Upper lobe of left lung (tissue), 6 donors: ENCODE data around the gene MINDY4B. TPM values are rescaled to one million over a fixed set of nuclear protein-coding genes. Genes with fewer than 3 reads are reported as not detected.

Experiments
- ATAC-seq, 2 donors: fragments of 200-7000 bp; cut with Tn5 transposase; one replicate each; pipeline ENCODE4 v1.9.1; 2022; ENCODE audit warnings: mild to moderate bottlenecking in 2 of 2, moderate library complexity in 2 of 2; ENCODE audit not compliant: low FRiP score in 2 of 2
- DNase-seq, 2 donors: peaks; one replicate each; pipeline ENCODE4 v3.0.0-alpha.2; 2019 to 2020
- H3K27ac ChIP-seq, 4 donors: fragments of 200-600 bp; sonication (generic); one replicate each; pipeline ENCODE4 v1.5.1; 2016 to 2019
- H3K27me3 ChIP-seq, 4 donors: fragments of 200-600 bp; sonication (generic); one replicate each; pipeline ENCODE4 v1.5.1; 2017 to 2019
- H3K36me3 ChIP-seq, 4 donors: fragments of 200-600 bp; sonication (generic); one replicate each; pipeline ENCODE4 v1.5.1; 2016 to 2019
- H3K4me1 ChIP-seq, 4 donors: fragments of 200-600 bp; sonication (generic); one replicate each; pipeline ENCODE4 v1.5.1; 2018 to 2019
- H3K4me3 ChIP-seq, 4 donors: fragments of 200-600 bp; sonication (generic); one replicate each; pipeline ENCODE4 v1.5.1; 2017 to 2019; ENCODE audit warnings: mild to moderate bottlenecking in 2 of 4, moderate library complexity in 1 of 4
- H3K9me3 ChIP-seq, 4 donors: fragments of 200-600 bp; sonication (generic); one replicate each; pipeline ENCODE4 v1.5.1; 2018 to 2019
- EP300 ChIP-seq, 4 donors: sonication (generic); formaldehyde crosslinking; IDR thresholded peaks; one replicate each; pipeline ENCODE4 v1.5.1; 2017; ENCODE audit warnings: antibody characterized with exemption in 4 of 4, control low read depth in 2 of 4
- POLR2A ChIP-seq, 4 donors: fragments of 450-650 bp; IDR thresholded peaks; one replicate each; pipeline ENCODE4 v1.5.1; 2016 to 2017; ENCODE audit warnings: antibody characterized with exemption in 4 of 4, mild to moderate bottlenecking in 2 of 4
- POLR2AphosphoS5 ChIP-seq, 2 donors: sonication (generic); formaldehyde crosslinking; IDR thresholded peaks; one replicate each; pipeline ENCODE4 v1.5.1; 2017; ENCODE audit warnings: antibody characterized with exemption in 2 of 2
- WGBS, 2 donors: methylation state at CpG; one replicate each; pipeline ENCODE4 v1.1.5; 2017 to 2018; 5-methylcytosine and 5-hydroxymethylcytosine counted together
- total RNA-seq, 6 donors: library from RNA; depleted of rRNA in 4 of 6; stranded (reverse); fragments of >200 nt in 4 of 6; gene quantifications; one replicate each; pipeline versions ENCODE4 v1.1.0 to v1.2.1, GENCODE V29; 2016 to 2021
- TF ChIP-seq, protein P1 (sequence below), 6 experiments: fragments of 450-650 bp in 4 of 6; fragments of 200-600 bp in 2 of 6; sonication (generic) in 2 of 6; IDR thresholded peaks; one replicate each; pipeline ENCODE4 v1.5.1; 2016 to 2019; ENCODE audit warnings: antibody characterized with exemption in 6 of 6
- donor health status: DM: no; HTN: no; CAD: no; lungs with moderate emphysema.
- donor health status: DM: no; HTN: yes; CAD: no; lungs with severe emphysema.

Gene MINDY4B
- total RNA-seq, 6 donors from 2014 or later = not detected

DNA sequence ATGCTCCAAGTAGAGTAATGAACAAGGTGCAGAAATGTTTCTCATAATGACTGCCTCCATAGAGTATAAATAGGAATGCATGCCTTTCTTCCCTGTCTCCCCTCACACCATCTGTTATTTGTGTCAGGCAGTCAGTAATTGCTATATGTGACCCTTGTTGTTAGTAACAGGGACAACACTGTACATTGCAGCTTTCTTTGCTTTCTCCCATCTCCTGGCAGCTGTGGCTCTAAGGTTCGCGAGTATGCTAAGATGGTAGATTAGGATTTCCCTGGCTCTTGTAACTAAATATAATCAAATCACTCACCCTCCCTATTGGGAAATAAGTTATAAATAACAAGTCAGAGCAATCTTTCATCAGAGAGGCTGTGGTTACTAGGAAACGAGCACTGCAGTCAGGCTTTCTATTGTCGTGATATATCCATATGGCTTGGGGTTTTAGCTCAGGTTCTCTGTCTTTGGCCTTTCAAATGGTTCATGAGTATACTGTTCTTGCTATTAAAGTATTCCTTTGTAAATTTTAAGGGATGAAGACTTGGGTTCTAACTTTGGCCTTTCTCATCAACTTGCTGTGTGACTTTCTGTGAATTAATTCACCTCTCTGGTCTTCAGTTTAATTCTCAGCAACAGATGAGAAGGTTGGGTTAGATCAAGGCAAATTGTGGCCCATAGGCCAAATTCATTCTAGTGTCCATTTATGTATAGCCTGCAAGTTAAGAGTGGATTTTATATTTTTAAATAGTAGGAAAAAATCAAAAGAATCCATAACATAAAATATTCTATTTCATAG lies 8.1 kb upstream of the MINDY4B start:
- Histone ChIP-seq H3K4me1 (no peaks in the 10 kb centered on the region), H3K27ac (no peak overlapping the region), H3K36me3 (no peaks in the 10 kb centered on the region), H3K4me3 (no peak overlapping the region), H3K9me3 (no peaks in the 10 kb centered on the region), H3K27me3 (no peaks in the 10 kb centered on the region)
- WGBS, 2 donors = 58 to 59% methylated on average over 4 of the region's 4 CpGs
- TF ChIP-seq POLR2A (IDR thresholded peaks at IDR 0.05) (no peak), POLR2AphosphoS5 (IDR thresholded peaks at IDR 0.05) (no peak)
- no peak for DNase-seq
- no peak for ATAC-seq

DNA sequence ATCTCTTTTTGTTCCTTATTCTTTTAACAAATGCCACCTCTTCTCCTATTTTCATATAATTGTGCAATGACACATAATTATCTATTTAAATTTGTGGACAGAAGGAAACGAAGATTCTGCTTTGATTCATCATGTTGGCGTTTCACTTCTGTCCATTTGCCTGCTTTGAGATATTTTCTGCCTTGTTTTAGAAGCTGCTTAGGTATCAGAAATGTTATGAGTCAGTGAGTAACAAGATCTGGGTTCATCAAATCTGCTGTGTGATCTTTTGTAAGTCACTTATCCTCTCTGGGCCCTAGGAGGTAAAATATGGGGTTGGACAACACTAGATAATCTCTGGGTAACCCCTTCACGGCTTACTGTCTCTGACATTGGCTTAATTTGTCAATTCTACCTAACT lies 7.3 kb upstream of the MINDY4B start:
- H3K27ac ChIP-seq = no peak overlapping the region
- DNase-seq (no peak), ATAC-seq (no peak)
- no peaks in the 10 kb centered on the region for H3K36me3 ChIP-seq
- no peaks in the 10 kb centered on the region for H3K9me3 ChIP-seq
- H3K4me1 ChIP-seq = no peaks in the 10 kb centered on the region
- TF ChIP-seq EP300 (IDR thresholded peaks at IDR 0.05) (no peak), POLR2AphosphoS5 (IDR thresholded peaks at IDR 0.05) (no peak), POLR2A (IDR thresholded peaks at IDR 0.05) (no peak)
- TF ChIP-seq, protein P1, sequence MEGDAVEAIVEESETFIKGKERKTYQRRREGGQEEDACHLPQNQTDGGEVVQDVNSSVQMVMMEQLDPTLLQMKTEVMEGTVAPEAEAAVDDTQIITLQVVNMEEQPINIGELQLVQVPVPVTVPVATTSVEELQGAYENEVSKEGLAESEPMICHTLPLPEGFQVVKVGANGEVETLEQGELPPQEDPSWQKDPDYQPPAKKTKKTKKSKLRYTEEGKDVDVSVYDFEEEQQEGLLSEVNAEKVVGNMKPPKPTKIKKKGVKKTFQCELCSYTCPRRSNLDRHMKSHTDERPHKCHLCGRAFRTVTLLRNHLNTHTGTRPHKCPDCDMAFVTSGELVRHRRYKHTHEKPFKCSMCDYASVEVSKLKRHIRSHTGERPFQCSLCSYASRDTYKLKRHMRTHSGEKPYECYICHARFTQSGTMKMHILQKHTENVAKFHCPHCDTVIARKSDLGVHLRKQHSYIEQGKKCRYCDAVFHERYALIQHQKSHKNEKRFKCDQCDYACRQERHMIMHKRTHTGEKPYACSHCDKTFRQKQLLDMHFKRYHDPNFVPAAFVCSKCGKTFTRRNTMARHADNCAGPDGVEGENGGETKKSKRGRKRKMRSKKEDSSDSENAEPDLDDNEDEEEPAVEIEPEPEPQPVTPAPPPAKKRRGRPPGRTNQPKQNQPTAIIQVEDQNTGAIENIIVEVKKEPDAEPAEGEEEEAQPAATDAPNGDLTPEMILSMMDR (IDR thresholded peaks at IDR 0.05) = no peak
- no peak overlapping the region for H3K4me3 ChIP-seq
- no peaks in the 10 kb centered on the region for H3K27me3 ChIP-seq
- WGBS, 2 donors = 66 to 75% methylated on average over 3 of the region's 3 CpGs

DNA sequence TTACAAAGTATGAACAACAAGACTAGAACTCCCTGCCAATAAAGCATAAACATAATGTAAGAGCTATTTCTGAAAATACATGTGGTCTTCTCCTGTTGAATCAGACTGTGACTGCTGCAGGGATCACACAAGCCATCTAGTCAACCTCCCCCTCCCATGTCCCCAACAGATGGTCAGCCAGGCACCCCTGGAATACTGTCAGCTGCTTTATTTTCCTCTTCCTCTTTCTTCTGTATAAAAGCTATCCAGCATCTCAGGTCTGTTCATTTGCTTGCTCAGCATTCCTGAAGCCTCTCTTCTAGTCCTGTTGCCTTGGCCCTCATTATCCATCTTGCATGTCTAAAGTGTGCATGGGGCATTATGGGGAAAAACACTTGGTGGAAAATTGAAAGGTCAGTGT lies 6.5 kb upstream of the MINDY4B start:
- no peak for ATAC-seq
- no peak overlapping the region for H3K27ac ChIP-seq
- no peak overlapping the region for H3K4me3 ChIP-seq
- no peaks in the 10 kb centered on the region for H3K4me1 ChIP-seq
- H3K36me3 ChIP-seq = no peaks in the 10 kb centered on the region
- H3K9me3 ChIP-seq = no peaks in the 10 kb centered on the region
- no peaks in the 10 kb centered on the region for H3K27me3 ChIP-seq
- no peak for DNase-seq
- TF ChIP-seq POLR2A (IDR thresholded peaks at IDR 0.05) (no peak), EP300 (IDR thresholded peaks at IDR 0.05) (no peak), POLR2AphosphoS5 (IDR thresholded peaks at IDR 0.05) (no peak)
- TF ChIP-seq, protein P1 (IDR thresholded peaks at IDR 0.05) = no peak

DNA sequence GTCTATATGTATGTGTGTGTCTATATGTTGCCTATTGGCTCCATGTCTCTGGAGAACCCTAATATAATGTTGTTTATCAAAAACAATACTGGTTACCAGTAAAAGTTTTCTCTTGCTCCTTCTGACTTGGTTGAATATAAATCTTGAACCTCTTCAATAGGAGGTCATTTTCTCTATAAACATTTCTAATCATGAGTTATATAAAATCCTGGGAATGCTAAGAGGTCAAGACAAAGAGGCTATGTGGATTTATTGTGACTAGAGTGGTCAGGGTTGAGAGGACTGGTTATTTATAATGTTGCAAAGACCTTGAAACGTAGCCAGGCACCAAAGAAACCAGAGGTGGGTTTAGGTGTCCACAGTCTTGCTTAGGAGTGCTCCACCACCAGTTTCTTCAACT lies 1.2 kb upstream of the MINDY4B start:
- ATAC-seq (no peak), DNase-seq (no peak)
- no peaks in the 10 kb centered on the region for H3K4me1 ChIP-seq
- no peak overlapping the region for H3K4me3 ChIP-seq
- no peaks in the 10 kb centered on the region for H3K9me3 ChIP-seq
- TF ChIP-seq EP300 (IDR thresholded peaks at IDR 0.05) (no peak), POLR2A (IDR thresholded peaks at IDR 0.05) (no peak), POLR2AphosphoS5 (IDR thresholded peaks at IDR 0.05) (no peak)
- TF ChIP-seq, protein P1 (IDR thresholded peaks at IDR 0.05) = no peak
- H3K27ac ChIP-seq = no peak overlapping the region
- no peaks in the 10 kb centered on the region for H3K36me3 ChIP-seq
- no peaks in the 10 kb centered on the region for H3K27me3 ChIP-seq
- WGBS, 2 donors = 67 to 74% methylated on average over 1 of the region's 1 CpG

DNA sequence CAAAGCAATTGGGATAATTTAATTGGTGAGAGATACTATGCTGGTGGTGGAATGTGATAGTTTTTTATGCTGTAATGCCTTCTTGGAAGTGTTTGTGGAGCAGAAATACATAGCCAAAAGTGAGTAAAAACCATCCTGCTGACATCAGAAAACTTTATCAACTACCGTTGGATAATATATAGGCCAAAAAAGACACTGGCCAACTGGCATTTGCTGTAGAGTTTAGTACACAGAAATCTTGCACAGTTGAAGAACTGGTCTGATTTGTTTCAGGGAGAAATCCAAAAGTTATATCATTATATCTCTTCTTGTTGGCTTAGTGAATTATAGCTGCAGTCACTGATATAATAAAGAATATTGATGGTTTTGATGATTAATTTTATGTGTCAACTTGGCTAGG lies 507 bp upstream of the MINDY4B start:
- DNase-seq = no peak
- 59 to 67% methylated on average over 1 of the region's 1 CpG for WGBS, 2 donors
- TF ChIP-seq POLR2AphosphoS5 (IDR thresholded peaks at IDR 0.05) = no peak
- TF ChIP-seq, protein P1 (IDR thresholded peaks at IDR 0.05) = no peak
- TF ChIP-seq POLR2A (IDR thresholded peaks at IDR 0.05) = no peak
- TF ChIP-seq EP300 (IDR thresholded peaks at IDR 0.05) = no peak
- ATAC-seq = no peak
- H3K4me3 ChIP-seq = no peak overlapping the region
- no peaks in the 10 kb centered on the region for H3K27me3 ChIP-seq
- no peak overlapping the region for H3K27ac ChIP-seq
- H3K4me1 ChIP-seq = no peaks in the 10 kb centered on the region
- H3K36me3 ChIP-seq = no peaks in the 10 kb centered on the region
- no peaks in the 10 kb centered on the region for H3K9me3 ChIP-seq
